ENCODE results near the gene VTA1. TPM values are rescaled to one million over a fixed set of nuclear protein-coding genes. Genes with fewer than 3 reads are reported as not detected.
"Not testable (repeated sequence)": the region's sequence is repeated elsewhere in the genome, so short reads cannot be mapped to it uniquely, and the experiment has no call there.

The VTA1 gene
- total RNA-seq, 2 donors from 2014 or later = 17.0 to 17.2 TPM

GRCh38 chr6:142213402-142213801 lies 66.3 kb downstream of the VTA1 start:
- ATAC-seq (no peak), DNase-seq (no peak)
- Mint-ChIP-seq H3K27me3 (no peaks in the 10 kb centered on the region), H3K36me3 (ENCODE audit: low read depth) (peaks cover 14% of the 10 kb centered on the region), H3K4me1 (peaks cover 9% of the 10 kb centered on the region), H3K4me3 (no peak overlapping the region), H3K27ac (no peak overlapping the region)
- no peaks in the 10 kb centered on the region for H3K9me3 ChIP-seq (ENCODE audit: control insufficient read depth, low read length, poor library complexity, severe bottlenecking)

GRCh38 chr6:142218446-142218845 lies 71.4 kb downstream of the VTA1 start:
- Mint-ChIP-seq H3K27ac (no peak overlapping the region), H3K27me3 (no peaks in the 10 kb centered on the region), H3K4me1 (peaks cover 7% of the 10 kb centered on the region), H3K4me3 (no peak overlapping the region), H3K36me3 (ENCODE audit: low read depth) (peaks cover 4% of the 10 kb centered on the region)
- DNase-seq (no peak), ATAC-seq (no peak)
- no peaks in the 10 kb centered on the region for H3K9me3 ChIP-seq (ENCODE audit: control insufficient read depth, low read length, poor library complexity, severe bottlenecking)

- H3K27ac Mint-ChIP-seq = no peak overlapping the region
- DNase-seq (no peak), ATAC-seq (no peak)
Observed at GRCh38 chr6:142222022-142222421, 75.0 kb downstream of the VTA1 start.

GRCh38 chr6:142223938-142224337 lies 76.9 kb downstream of the VTA1 start:
- H3K4me3 Mint-ChIP-seq = no peak overlapping the region

More at GRCh38 chr6:142222022-142222421, 75.0 kb downstream of the VTA1 start:
- no peaks in the 10 kb centered on the region for H3K27me3 Mint-ChIP-seq
- no peaks in the 10 kb centered on the region for H3K36me3 Mint-ChIP-seq (ENCODE audit: low read depth)
- H3K9me3 ChIP-seq (ENCODE audit: control insufficient read depth, low read length, poor library complexity, severe bottlenecking) = no peaks in the 10 kb centered on the region
- H3K4me3 Mint-ChIP-seq = no peak overlapping the region
- no peaks in the 10 kb centered on the region for H3K4me1 Mint-ChIP-seq

GRCh38 chr6:142225115-142225514 lies 78.1 kb downstream of the VTA1 start:
- Mint-ChIP-seq H3K4me1 (no peaks in the 10 kb centered on the region), H3K4me3 (no peak overlapping the region), H3K36me3 (ENCODE audit: low read depth) (no peaks in the 10 kb centered on the region), H3K27ac (no peak overlapping the region), H3K27me3 (no peaks in the 10 kb centered on the region)
- H3K9me3 ChIP-seq (ENCODE audit: control insufficient read depth, low read length, poor library complexity, severe bottlenecking) = no peaks in the 10 kb centered on the region
- ATAC-seq (no peak), DNase-seq (no peak)

More at GRCh38 chr6:142223938-142224337, 76.9 kb downstream of the VTA1 start:
- H3K9me3 ChIP-seq (ENCODE audit: control insufficient read depth, low read length, poor library complexity, severe bottlenecking) = no peaks in the 10 kb centered on the region
- H3K27me3 Mint-ChIP-seq = no peaks in the 10 kb centered on the region
- DNase-seq (no peak), ATAC-seq (no peak)
- no peaks in the 10 kb centered on the region for H3K4me1 Mint-ChIP-seq
- no peaks in the 10 kb centered on the region for H3K36me3 Mint-ChIP-seq (ENCODE audit: low read depth)
- no peak overlapping the region for H3K27ac Mint-ChIP-seq

- no peak for DNase-seq
- Mint-ChIP-seq H3K27me3 (no peaks in the 10 kb centered on the region), H3K36me3 (ENCODE audit: low read depth) (no peaks in the 10 kb centered on the region), H3K27ac (no peak overlapping the region), H3K4me1 (no peaks in the 10 kb centered on the region), H3K4me3 (no peak overlapping the region)
- no peak for ATAC-seq
- H3K9me3 ChIP-seq (ENCODE audit: control insufficient read depth, low read length, poor library complexity, severe bottlenecking) = no peaks in the 10 kb centered on the region
Observed at GRCh38 chr6:142225552-142225951, 78.5 kb downstream of the VTA1 start.

- Mint-ChIP-seq H3K36me3 (ENCODE audit: low read depth) (no peaks in the 10 kb centered on the region), H3K27ac (no peak overlapping the region), H3K4me3 (no peak overlapping the region), H3K4me1 (no peaks in the 10 kb centered on the region), H3K27me3 (no peaks in the 10 kb centered on the region)
- DNase-seq (no peak), ATAC-seq (no peak)
- no peaks in the 10 kb centered on the region for H3K9me3 ChIP-seq (ENCODE audit: control insufficient read depth, low read length, poor library complexity, severe bottlenecking)
Observed at GRCh38 chr6:142226731-142227130, 79.7 kb downstream of the VTA1 start.

GRCh38 chr6:142229518-142230270 lies 82.6 kb downstream of the VTA1 start:
- ATAC-seq; H3K4me3 Mint-ChIP-seq; H3K4me1 Mint-ChIP-seq; H3K27ac Mint-ChIP-seq; DNase-seq; H3K9me3 ChIP-seq (ENCODE audit: control insufficient read depth, low read length, poor library complexity, severe bottlenecking); H3K36me3 Mint-ChIP-seq (ENCODE audit: low read depth): not testable (repeated sequence)
- H3K27me3 Mint-ChIP-seq = peaks cover 16% of the 10 kb centered on the region

- H3K9me3 ChIP-seq (ENCODE audit: control insufficient read depth, low read length, poor library complexity, severe bottlenecking); DNase-seq; H3K4me1 Mint-ChIP-seq; H3K36me3 Mint-ChIP-seq (ENCODE audit: low read depth): not testable (repeated sequence)
- Mint-ChIP-seq H3K27ac (peak overlapping the region; percentile 49), H3K27me3 (peaks cover 16% of the 10 kb centered on the region), H3K4me3 (peak overlapping the region; percentile 34)
- peak; percentile 68 for ATAC-seq
Observed at GRCh38 chr6:142232206-142233044, 85.4 kb downstream of the VTA1 start.

- ATAC-seq = no peak
- peaks cover 2% of the 10 kb centered on the region for H3K4me1 Mint-ChIP-seq
- H3K27ac Mint-ChIP-seq = no peak overlapping the region
- H3K36me3 Mint-ChIP-seq (ENCODE audit: low read depth) = no peaks in the 10 kb centered on the region
- no peaks in the 10 kb centered on the region for H3K9me3 ChIP-seq (ENCODE audit: control insufficient read depth, low read length, poor library complexity, severe bottlenecking)
- no peak overlapping the region for H3K4me3 Mint-ChIP-seq
- H3K27me3 Mint-ChIP-seq = peaks cover 16% of the 10 kb centered on the region
- no peak for DNase-seq
Observed at GRCh38 chr6:142233945-142234682, 87.1 kb downstream of the VTA1 start.

- H3K9me3 ChIP-seq (ENCODE audit: control insufficient read depth, low read length, poor library complexity, severe bottlenecking) = no peaks in the 10 kb centered on the region
- Mint-ChIP-seq H3K4me3 (no peak overlapping the region), H3K4me1 (peaks cover 2% of the 10 kb centered on the region), H3K27ac (no peak overlapping the region), H3K36me3 (ENCODE audit: low read depth) (no peaks in the 10 kb centered on the region), H3K27me3 (peaks cover 16% of the 10 kb centered on the region)
- no peak for ATAC-seq
- no peak for DNase-seq
Observed at GRCh38 chr6:142235272-142235671, 88.2 kb downstream of the VTA1 start.

- H3K27me3 Mint-ChIP-seq = peaks cover 16% of the 10 kb centered on the region
- H3K9me3 ChIP-seq (ENCODE audit: control insufficient read depth, low read length, poor library complexity, severe bottlenecking) = no peaks in the 10 kb centered on the region
- H3K36me3 Mint-ChIP-seq (ENCODE audit: low read depth) = no peaks in the 10 kb centered on the region
- peaks cover 2% of the 10 kb centered on the region for H3K4me1 Mint-ChIP-seq
- H3K27ac Mint-ChIP-seq = no peak overlapping the region
- DNase-seq = no peak
- ATAC-seq = no peak
- no peak overlapping the region for H3K4me3 Mint-ChIP-seq
Observed at GRCh38 chr6:142235791-142236190, 88.7 kb downstream of the VTA1 start.

- no peak for ATAC-seq
- Mint-ChIP-seq H3K27ac (no peak overlapping the region), H3K36me3 (ENCODE audit: low read depth) (no peaks in the 10 kb centered on the region), H3K4me3 (no peak overlapping the region), H3K4me1 (peaks cover 2% of the 10 kb centered on the region), H3K27me3 (peaks cover 16% of the 10 kb centered on the region)
- no peaks in the 10 kb centered on the region for H3K9me3 ChIP-seq (ENCODE audit: control insufficient read depth, low read length, poor library complexity, severe bottlenecking)
- no peak for DNase-seq
Observed at GRCh38 chr6:142236691-142237090, 89.6 kb downstream of the VTA1 start.
